ENCODE measurements around the gene UFC1. TPM values are rescaled to one million over a fixed set of nuclear protein-coding genes. Genes with fewer than 3 reads are reported as not detected.

The UFC1 gene
- total and polyA plus RNA-seq, 2 of the 13 experiments (the other 11 are each of a cell fraction or from before 2014, with no cell fraction given) = 72.8 to 85.2 TPM

GRCh38 chr1:161153682-161154337 lies at the start of gene UFC1 (continued):
- no peak for TF ChIP-seq ZNF281 (CRISPR knock-in tag; IDR thresholded peaks at IDR 0.05; ENCODE audit: borderline replicate concordance)
- TF ChIP-seq YEATS4 (CRISPR knock-in tag; IDR thresholded peaks at IDR 0.05; ENCODE audit: borderline replicate concordance) = peak; percentile 94
- 0 out of 2 replicates have a peak, but pooled peaks have one; percentile 47 for TF ChIP-seq ZNF878 (CRISPR knock-in tag; IDR thresholded peaks at IDR 0.05)
- peak; percentile 59; the same call in 1 of the 2 replicates for TF ChIP-seq ZNF501 (CRISPR knock-in tag; IDR thresholded peaks at IDR 0.05)
- TF ChIP-seq YY1 (IDR thresholded peaks at IDR 0.05; ENCODE audit: insufficient read depth, insufficient replicate concordance, low read depth, low read length) = peak; percentile 100
- TF ChIP-seq BRD4 (CRISPR knock-in tag; IDR thresholded peaks at IDR 0.05) = peak; percentile 91
- peak; percentile 72; the same call in 1 of the 2 replicates for TF ChIP-seq KLF11 (CRISPR knock-in tag; IDR thresholded peaks at IDR 0.05)
- TF ChIP-seq ZNF703 (CRISPR knock-in tag; IDR thresholded peaks at IDR 0.05; ENCODE audit: borderline replicate concordance) = no peak
- TF ChIP-seq PITX1 (CRISPR knock-in tag; IDR thresholded peaks at IDR 0.05) = peak; percentile 44; the same call in 1 of the 2 replicates
- no peak for TF ChIP-seq HIC2 (CRISPR knock-in tag; IDR thresholded peaks at IDR 0.05; ENCODE audit: low read depth)
- TF ChIP-seq ZNF589 (CRISPR knock-in tag; conservative IDR thresholded peaks at IDR 0.05) = 0 out of 2 replicates have a peak, but pooled peaks have one; percentile 36
- no peak for TF ChIP-seq NONO (IDR thresholded peaks at IDR 0.05)
- TF ChIP-seq NONO (CRISPR knock-in tag; conservative IDR thresholded peaks at IDR 0.05) = peak; percentile 75
- no peak for TF ChIP-seq RELA (CRISPR knock-in tag; IDR thresholded peaks at IDR 0.05)
- TF ChIP-seq ZNF232 (CRISPR knock-in tag; IDR thresholded peaks at IDR 0.05; ENCODE audit: borderline replicate concordance) = peak; percentile 77; the same call in 1 of the 2 replicates
- TF ChIP-seq HDAC1 (CRISPR knock-in tag; IDR thresholded peaks at IDR 0.05) = peak; percentile 53
- TF ChIP-seq SAFB2 (CRISPR knock-in tag; IDR thresholded peaks at IDR 0.05; ENCODE audit: borderline replicate concordance, low read depth) = no peak
- no peak for TF ChIP-seq SP1 (IDR thresholded peaks at IDR 0.05)
- peak; percentile 52; the same call in 1 of the 2 replicates for TF ChIP-seq SP1 (CRISPR knock-in tag; IDR thresholded peaks at IDR 0.05)
- 0 out of 2 replicates have a peak, but pooled peaks have one; percentile 17 for TF ChIP-seq ZBTB26 (CRISPR knock-in tag; IDR thresholded peaks at IDR 0.05; ENCODE audit: borderline replicate concordance)
- no peak for TF ChIP-seq FOXJ3 (CRISPR knock-in tag; IDR thresholded peaks at IDR 0.05; ENCODE audit: borderline replicate concordance)
- no peak for TF ChIP-seq HMGA1 (CRISPR knock-in tag; conservative IDR thresholded peaks at IDR 0.05)
- no peak for TF ChIP-seq ZNF775 (CRISPR knock-in tag; IDR thresholded peaks at IDR 0.05; ENCODE audit: borderline replicate concordance)
- no peak for TF ChIP-seq ZNF362 (CRISPR knock-in tag; IDR thresholded peaks at IDR 0.05; ENCODE audit: borderline replicate concordance)

Measured in HepG2 (cell line).